HEK293 (cell line): ENCODE results near the gene IMMP2L.

Experiments
- CTCF ChIA-PET: fragments of 350-600 bp; formaldehyde crosslinking; extraction: SDS; loops from one replicate; lab custom pipeline; 2021; ENCODE audit warnings: antibody characterized with exemption; lab: Yijun Ruan, JAX
- POLR2A ChIA-PET: fragments of 300-600 bp; formaldehyde crosslinking; extraction: SDS; loops from one replicate; lab custom pipeline; 2020; ENCODE audit warnings: antibody characterized with exemption, inconsistent platforms; lab: Yijun Ruan, JAX
- H3K27ac ChIP-seq: fragments of 200-500 bp; sonication (Bioruptor generic); 2 replicates; pipeline ENCODE4 v1.5.1; 2014; ENCODE audit warnings: low read depth, low read length, control low read depth, inconsistent platforms; ENCODE audit errors: extremely low read depth
- H3K36me3 ChIP-seq, 2 experiments: fragments of 200-500 bp in 1 of 2; sonication (Bioruptor generic) in 1 of 2; 1 replicate in 1 of 2; 2 replicates in 1 of 2; pipeline ENCODE4 v1.5.1; 2014 to 2017; ENCODE audit warnings: inconsistent platforms in 2 of 2, low read length in 2 of 2; ENCODE audit not compliant: control insufficient read depth in 2 of 2, insufficient read depth in 1 of 2
- H3K4me1 ChIP-seq: fragments of 200-500 bp; sonication (Bioruptor generic); 2 replicates; pipeline ENCODE4 v1.5.1; 2014; ENCODE audit warnings: mild to moderate bottlenecking, low read length, inconsistent platforms; ENCODE audit not compliant: control insufficient read depth, insufficient read depth
- H3K4me3 ChIP-seq: 2 replicates; pipeline ENCODE4 v1.5.1; 2011; ENCODE audit warnings: low read depth, mild to moderate bottlenecking, control low read depth, low read length, moderate library complexity
- H3K9me3 ChIP-seq: fragments of 200-500 bp; sonication (Bioruptor generic); 2 replicates; pipeline ENCODE4 v1.5.1; 2014; ENCODE audit warnings: low read depth, low read length, inconsistent platforms; ENCODE audit not compliant: control insufficient read depth, insufficient read depth
- BCL11A ChIP-seq: fragments of 450-650 bp; formaldehyde crosslinking; IDR thresholded peaks from 2 replicates; pipeline ENCODE4 v1.5.1; 2016; ENCODE audit warnings: low read depth, missing biosample characterization, missing genetic modification characterization
- GLIS1 ChIP-seq: fragments of 450-650 bp; formaldehyde crosslinking; IDR thresholded peaks from 2 replicates; pipeline ENCODE4 v1.5.1; 2016; ENCODE audit warnings: missing biosample characterization, missing genetic modification characterization
- OSR2 ChIP-seq: fragments of 450-650 bp; formaldehyde crosslinking; IDR thresholded peaks from 2 replicates; pipeline ENCODE4 v1.5.1; 2016; ENCODE audit warnings: missing biosample characterization, missing genetic modification characterization
- PRDM10 ChIP-seq: fragments of 450-650 bp; formaldehyde crosslinking; IDR thresholded peaks from 2 replicates; pipeline ENCODE4 v1.5.1; 2016; ENCODE audit warnings: missing biosample characterization, missing genetic modification characterization
- ZBTB1 ChIP-seq: fragments of 450-650 bp; formaldehyde crosslinking; IDR thresholded peaks from 2 replicates; pipeline ENCODE4 v1.5.1; 2016; ENCODE audit warnings: missing biosample characterization, missing genetic modification characterization
- ZNF155 ChIP-seq: fragments of 450-650 bp; formaldehyde crosslinking; IDR thresholded peaks from 2 replicates; pipeline ENCODE4 v1.5.1; 2016; ENCODE audit warnings: missing biosample characterization, missing genetic modification characterization
- ZNF391 ChIP-seq: fragments of 450-650 bp; formaldehyde crosslinking; IDR thresholded peaks from 2 replicates; pipeline ENCODE4 v1.5.1; 2016; ENCODE audit warnings: low read depth, missing biosample characterization, missing genetic modification characterization, borderline replicate concordance
- ZNF530 ChIP-seq: fragments of 450-650 bp; formaldehyde crosslinking; IDR thresholded peaks from 2 replicates; pipeline ENCODE4 v1.5.1; 2016; ENCODE audit warnings: low read depth, missing biosample characterization, missing genetic modification characterization
- ZNF544 ChIP-seq: fragments of 450-650 bp; formaldehyde crosslinking; IDR thresholded peaks from 2 replicates; pipeline ENCODE4 v1.5.0; 2017; ENCODE audit warnings: missing biosample characterization, missing genetic modification characterization
- ZNF549 ChIP-seq: fragments of 450-650 bp; IDR thresholded peaks from 2 replicates; pipeline ENCODE4 v1.5.1; 2018; ENCODE audit warnings: missing biosample characterization, missing genetic modification characterization, mild to moderate bottlenecking, inconsistent platforms, moderate library complexity
- ZNF580 ChIP-seq: fragments of 450-650 bp; formaldehyde crosslinking; IDR thresholded peaks from 2 replicates; pipeline ENCODE4 v1.5.1; 2016; ENCODE audit warnings: missing biosample characterization, missing genetic modification characterization
- ZNF626 ChIP-seq: fragments of 450-650 bp; sonication (Bioruptor Pico); formaldehyde crosslinking; IDR thresholded peaks from 2 replicates; pipeline ENCODE4 v1.5.1; 2018; ENCODE audit warnings: missing biosample characterization, missing genetic modification characterization, inconsistent platforms
- ZNF654 ChIP-seq: fragments of 450-650 bp; formaldehyde crosslinking; IDR thresholded peaks from 2 replicates; pipeline ENCODE4 v1.5.1; 2016; ENCODE audit warnings: low read depth, missing biosample characterization, missing genetic modification characterization
- ZNF670 ChIP-seq: fragments of 450-650 bp; formaldehyde crosslinking; IDR thresholded peaks from 2 replicates; pipeline ENCODE4 v1.5.1; 2016; ENCODE audit warnings: missing biosample characterization, missing genetic modification characterization, low read depth
- ZNF777 ChIP-seq: fragments of 450-650 bp; formaldehyde crosslinking; IDR thresholded peaks from 2 replicates; pipeline ENCODE4 v1.5.1; 2017; ENCODE audit warnings: missing biosample characterization, missing genetic modification characterization, borderline replicate concordance
- TF ChIP-seq, protein P1 (sequence below): fragments of 450-650 bp; formaldehyde crosslinking; IDR thresholded peaks from 2 replicates; pipeline ENCODE4 v1.5.1; 2016; ENCODE audit warnings: missing biosample characterization, missing genetic modification characterization
- TF ChIP-seq, protein P2 (sequence below): fragments of 450-650 bp; formaldehyde crosslinking; IDR thresholded peaks from 2 replicates; pipeline ENCODE4 v1.5.1; 2016; ENCODE audit warnings: missing biosample characterization, missing genetic modification characterization

IMMP2L gene

DNA sequence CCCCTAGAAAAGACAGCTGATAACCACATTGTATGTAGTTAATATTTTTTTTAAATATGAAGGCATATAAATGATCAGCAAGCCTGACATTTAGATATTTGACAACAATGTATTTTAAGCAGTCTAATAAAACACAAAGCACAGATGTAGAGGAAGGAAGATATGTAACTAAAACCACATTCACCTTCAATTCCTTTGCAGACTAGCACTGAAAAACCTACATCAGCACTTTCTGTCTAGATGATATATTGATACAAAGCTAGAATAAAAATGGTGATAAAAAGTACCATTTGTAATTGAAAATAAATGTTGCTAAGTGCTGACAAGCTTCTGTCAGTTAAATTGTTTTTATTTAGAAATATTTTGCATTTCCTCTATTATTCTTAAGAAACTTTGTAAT lies 153.6 kb downstream of the IMMP2L start (continued):
- TF ChIP-seq BCL11A (tag by site-specific recombination) (no peak), ZBTB1 (tag by site-specific recombination) (no peak)

DNA sequence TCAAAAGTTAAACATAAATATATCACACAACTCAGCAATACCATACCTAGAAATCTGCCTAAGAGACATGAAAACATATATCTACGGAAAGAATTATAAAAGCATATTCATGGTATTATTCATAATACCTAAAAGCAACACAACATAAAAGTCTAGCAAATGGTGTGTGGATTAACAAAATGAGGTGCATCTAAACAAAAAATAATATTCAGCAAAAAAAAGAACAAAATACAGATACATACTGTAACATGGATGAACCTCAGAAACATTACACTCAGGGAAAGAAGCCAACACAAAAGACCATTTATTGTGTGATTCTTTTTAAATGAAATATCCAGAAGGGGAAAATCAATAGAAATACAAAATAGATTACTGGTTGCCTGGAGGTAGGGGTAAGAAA lies 155.0 kb downstream of the IMMP2L start:
- ChIA-PET CTCF (no interaction called here), POLR2A (no interaction called here)
- Histone ChIP-seq H3K36me3 (no peaks in the 10 kb centered on the region), H3K4me1 (no peaks in the 10 kb centered on the region), H3K27ac (no peak overlapping the region), H3K9me3 (no peaks in the 10 kb centered on the region), H3K4me3 (no peak overlapping the region)
- TF ChIP-seq ZNF777 (tag by site-specific recombination) (no peak), ZNF580 (tag by site-specific recombination) (no peak), ZNF544 (tag by site-specific recombination) (no peak), ZNF530 (tag by site-specific recombination) (no peak), ZNF626 (tag by site-specific recombination) (no peak), BCL11A (tag by site-specific recombination) (no peak), ZNF654 (tag by site-specific recombination) (no peak), ZNF155 (tag by site-specific recombination) (no peak), ZNF391 (tag by site-specific recombination) (no peak), ZNF670 (tag by site-specific recombination) (no peak), OSR2 (no peak), GLIS1 (tag by site-specific recombination) (no peak), ZNF549 (tag by site-specific recombination) (no peak), PRDM10 (tag by site-specific recombination) (no peak)
- TF ChIP-seq, protein P1, sequence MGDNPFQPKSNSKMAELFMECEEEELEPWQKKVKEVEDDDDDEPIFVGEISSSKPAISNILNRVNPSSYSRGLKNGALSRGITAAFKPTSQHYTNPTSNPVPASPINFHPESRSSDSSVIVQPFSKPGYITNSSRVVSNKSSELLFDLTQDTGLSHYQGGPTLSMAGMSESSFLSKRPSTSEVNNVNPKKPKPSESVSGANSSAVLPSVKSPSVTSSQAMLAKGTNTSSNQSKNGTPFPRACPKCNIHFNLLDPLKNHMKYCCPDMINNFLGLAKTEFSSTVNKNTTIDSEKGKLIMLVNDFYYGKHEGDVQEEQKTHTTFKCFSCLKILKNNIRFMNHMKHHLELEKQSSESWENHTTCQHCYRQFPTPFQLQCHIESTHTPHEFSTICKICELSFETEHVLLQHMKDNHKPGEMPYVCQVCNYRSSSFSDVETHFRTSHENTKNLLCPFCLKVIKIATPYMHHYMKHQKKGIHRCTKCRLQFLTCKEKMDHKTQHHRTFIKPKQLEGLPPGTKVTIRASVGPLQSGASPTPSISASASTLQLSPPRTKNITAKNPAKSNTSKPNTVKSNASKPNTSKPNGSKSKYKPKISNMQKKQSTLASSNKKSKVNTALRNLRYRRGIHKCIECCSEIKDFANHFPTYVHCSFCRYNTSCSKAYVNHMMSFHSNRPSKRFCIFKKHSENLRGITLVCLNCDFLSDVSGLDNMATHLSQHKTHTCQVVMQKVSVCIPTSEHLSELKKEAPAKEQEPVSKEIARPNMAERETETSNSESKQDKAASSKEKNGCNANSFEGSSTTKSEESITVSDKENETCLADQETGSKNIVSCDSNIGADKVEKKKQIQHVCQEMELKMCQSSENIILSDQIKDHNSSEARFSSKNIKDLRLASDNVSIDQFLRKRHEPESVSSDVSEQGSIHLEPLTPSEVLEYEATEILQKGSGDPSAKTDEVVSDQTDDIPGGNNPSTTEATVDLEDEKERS (tag by site-specific recombination): no peak
- TF ChIP-seq, protein P2, sequence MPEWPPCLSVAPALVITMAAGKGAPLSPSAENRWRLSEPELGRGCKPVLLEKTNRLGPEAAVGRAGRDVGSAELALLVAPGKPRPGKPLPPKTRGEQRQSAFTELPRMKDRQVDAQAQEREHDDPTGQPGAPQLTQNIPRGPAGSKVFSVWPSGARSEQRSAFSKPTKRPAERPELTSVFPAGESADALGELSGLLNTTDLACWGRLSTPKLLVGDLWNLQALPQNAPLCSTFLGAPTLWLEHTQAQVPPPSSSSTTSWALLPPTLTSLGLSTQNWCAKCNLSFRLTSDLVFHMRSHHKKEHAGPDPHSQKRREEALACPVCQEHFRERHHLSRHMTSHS (tag by site-specific recombination): no peak
